Spleen (tissue), 11 donors: ENCODE results near the gene UBALD2. TPM values are rescaled to one million over a fixed set of nuclear protein-coding genes. Genes with fewer than 3 reads are reported as not detected.
"Not testable (repeated sequence)": the region's sequence is repeated elsewhere in the genome, so short reads cannot be mapped to it uniquely, and the experiment has no call there.

ENCODE experiments used
- DNase-seq: peaks from one replicate; pipeline ENCODE4 v3.0.0-alpha.2; 2020
- H3K27ac ChIP-seq, 8 donors: fragments of 200-600 bp; sonication (generic) in 7 of 8; 1 replicate in 4 of 8; 2 replicates in 4 of 8; pipeline versions ENCODE4 v1.5.0 to v1.8.0; 2016 to 2021; ENCODE audit warnings: inconsistent platforms in 4 of 8, mild to moderate bottlenecking in 4 of 8, moderate library complexity in 1 of 8
- H3K27me3 ChIP-seq, 7 donors: fragments of 200-600 bp; sonication (generic) in 6 of 7; replicated peaks in 1 of 7; 1 replicate in 4 of 7; 2 replicates in 3 of 7; pipeline versions ENCODE4 v1.5.0 to v1.8.0; 2016 to 2021; ENCODE audit warnings: inconsistent platforms in 3 of 7, mild to moderate bottlenecking in 1 of 7
- H3K36me3 ChIP-seq, 6 donors: fragments of 200-600 bp; sonication (generic) in 5 of 6; 1 replicate in 4 of 6; 2 replicates in 2 of 6; pipeline versions ENCODE4 v1.5.0 to v1.8.0; 2016 to 2021; ENCODE audit warnings: inconsistent platforms in 2 of 6
- H3K4me1 ChIP-seq, 6 donors: fragments of 200-600 bp; sonication (generic) in 5 of 6; 1 replicate in 3 of 6; 2 replicates in 3 of 6; pipeline versions ENCODE4 v1.5.0 to v1.8.0; 2016 to 2021; ENCODE audit warnings: inconsistent platforms in 3 of 6
- H3K4me3 ChIP-seq, 8 donors: fragments of 200-600 bp; sonication (generic) in 7 of 8; 1 replicate in 4 of 8; 2 replicates in 4 of 8; pipeline versions ENCODE4 v1.5.0 to v1.8.0; 2016 to 2021; ENCODE audit warnings: inconsistent platforms in 4 of 8, mild to moderate bottlenecking in 4 of 8, moderate library complexity in 2 of 8
- H3K9me3 ChIP-seq, 8 donors: fragments of 200-600 bp; sonication (generic) in 7 of 8; 1 replicate in 4 of 8; 2 replicates in 4 of 8; pipeline versions ENCODE4 v1.5.0 to v1.8.0; 2016 to 2021; ENCODE audit warnings: inconsistent platforms in 4 of 8
- POLR2A ChIP-seq, 3 donors: fragments of 450-650 bp; IDR thresholded peaks; one replicate each; pipeline ENCODE4 v1.5.1; 2017; ENCODE audit warnings: antibody characterized with exemption in 3 of 3, mild to moderate bottlenecking in 1 of 3
- POLR2AphosphoS5 ChIP-seq, 3 donors: sonication (generic); formaldehyde crosslinking; IDR thresholded peaks; one replicate each; pipeline ENCODE4 v1.5.1; 2017; ENCODE audit warnings: antibody characterized with exemption in 3 of 3
- WGBS, 5 donors: extraction: QIAGEN DNeasy Blood & Tissue Kit in 3 of 5; methylation state at CpG; one replicate each; pipeline versions ENCODE4 v1.1.5 to v1.1.7; 2013 to 2018; 5-methylcytosine and 5-hydroxymethylcytosine counted together
- intact Hi-C: fragments of 100-400 bp; cut with DNase I; formaldehyde crosslinking; loops from one replicate; pipeline ENCODE4 v1.15.0; 2023; ENCODE audit warnings: low total_unique reads
- polyA plus RNA-seq, 3 donors: library from polyadenylated mRNA; stranded (reverse); fragments of 200-250 nt; gene quantifications; one replicate each; pipeline ENCODE4 v1.2.1, GENCODE V29; 2013
- total RNA-seq, 7 donors: library from RNA; depleted of rRNA in 3 of 7; stranded (reverse); fragments of >200 nt in 3 of 7; fragmentation: NEBNext Ultra II Directional in 4 of 7; extraction: Animal tissue kit (Norgen Biotek cat#: 25700) in 4 of 7; gene quantifications; one replicate each; pipeline versions ENCODE4 v1.1.0 to v1.2.1, GENCODE V29; 2016 to 2021
- TF ChIP-seq, protein P1 (sequence below), 11 experiments: fragments of 200-600 bp in 7 of 11; fragments of 450-650 bp in 4 of 11; sonication (generic) in 4 of 11; IDR thresholded peaks in 8 of 11; conservative IDR thresholded peaks in 3 of 11; 1 replicate in 7 of 11; 2 replicates in 4 of 11; pipeline versions ENCODE4 v1.4.0 to v1.8.0; 2016 to 2021; ENCODE audit warnings: antibody characterized with exemption in 11 of 11, inconsistent platforms in 4 of 11, mild to moderate bottlenecking in 1 of 11
- donor health status: healthy with polysubstance abuse.
- donor health status: DM: no; HTN: no; CAD: no; lungs with moderate emphysema.
- donor health status: DM: no; HTN: no; CAD: no.
- donor health status: Bipolar disorder and iron deficiency.
- donor health status: healthy.
- donor health status: DM: no; HTN: no; CAD: no.
- donor health status: DM: yes; HTN: yes; CAD: no.

The UBALD2 gene
- total and polyA plus RNA-seq, 10 donors = 28.9 to 91.3 (median 49.2) TPM

DNA sequence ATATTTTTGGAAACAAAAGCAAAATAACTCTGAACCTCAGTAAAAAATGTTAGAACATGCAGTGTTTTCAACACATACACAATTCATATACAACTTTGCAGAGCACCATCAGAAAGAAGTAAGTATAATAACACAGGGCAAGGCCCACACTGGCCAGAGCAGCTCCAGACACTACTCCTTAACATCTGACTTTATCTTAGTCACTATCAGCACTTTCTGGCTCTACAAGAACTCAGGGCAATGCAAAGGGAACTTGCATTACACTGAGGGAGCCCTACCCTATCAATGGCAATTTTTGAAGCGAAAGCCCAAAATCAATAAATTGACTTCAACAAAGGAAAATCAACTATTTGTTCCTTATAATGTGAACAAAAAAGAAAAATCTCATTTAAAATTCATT, 41.3 kb upstream of the UBALD2 start:
- TF ChIP-seq POLR2AphosphoS5 (IDR thresholded peaks at IDR 0.05) = no peak
- TF ChIP-seq, protein P1, sequence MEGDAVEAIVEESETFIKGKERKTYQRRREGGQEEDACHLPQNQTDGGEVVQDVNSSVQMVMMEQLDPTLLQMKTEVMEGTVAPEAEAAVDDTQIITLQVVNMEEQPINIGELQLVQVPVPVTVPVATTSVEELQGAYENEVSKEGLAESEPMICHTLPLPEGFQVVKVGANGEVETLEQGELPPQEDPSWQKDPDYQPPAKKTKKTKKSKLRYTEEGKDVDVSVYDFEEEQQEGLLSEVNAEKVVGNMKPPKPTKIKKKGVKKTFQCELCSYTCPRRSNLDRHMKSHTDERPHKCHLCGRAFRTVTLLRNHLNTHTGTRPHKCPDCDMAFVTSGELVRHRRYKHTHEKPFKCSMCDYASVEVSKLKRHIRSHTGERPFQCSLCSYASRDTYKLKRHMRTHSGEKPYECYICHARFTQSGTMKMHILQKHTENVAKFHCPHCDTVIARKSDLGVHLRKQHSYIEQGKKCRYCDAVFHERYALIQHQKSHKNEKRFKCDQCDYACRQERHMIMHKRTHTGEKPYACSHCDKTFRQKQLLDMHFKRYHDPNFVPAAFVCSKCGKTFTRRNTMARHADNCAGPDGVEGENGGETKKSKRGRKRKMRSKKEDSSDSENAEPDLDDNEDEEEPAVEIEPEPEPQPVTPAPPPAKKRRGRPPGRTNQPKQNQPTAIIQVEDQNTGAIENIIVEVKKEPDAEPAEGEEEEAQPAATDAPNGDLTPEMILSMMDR (IDR thresholded peaks at IDR 0.05 in 8 of 11, conservative IDR thresholded peaks at IDR 0.05 in 3 of 11) = no peak
- no peak for TF ChIP-seq POLR2A (IDR thresholded peaks at IDR 0.05)
- H3K36me3 ChIP-seq = no peaks in the 10 kb centered on the region
- H3K4me3 ChIP-seq = no peak overlapping the region
- H3K27ac ChIP-seq = no peak overlapping the region
- H3K9me3 ChIP-seq = no peaks in the 10 kb centered on the region
- H3K27me3 ChIP-seq = no peaks in the 10 kb centered on the region
- no peak for DNase-seq
- 94 to 98% (median 96%) methylated on average over 1 of the region's 1 CpG for WGBS, 5 donors
- intact Hi-C loops = no loop called here
- H3K4me1 ChIP-seq = no peaks in the 10 kb centered on the region

DNA sequence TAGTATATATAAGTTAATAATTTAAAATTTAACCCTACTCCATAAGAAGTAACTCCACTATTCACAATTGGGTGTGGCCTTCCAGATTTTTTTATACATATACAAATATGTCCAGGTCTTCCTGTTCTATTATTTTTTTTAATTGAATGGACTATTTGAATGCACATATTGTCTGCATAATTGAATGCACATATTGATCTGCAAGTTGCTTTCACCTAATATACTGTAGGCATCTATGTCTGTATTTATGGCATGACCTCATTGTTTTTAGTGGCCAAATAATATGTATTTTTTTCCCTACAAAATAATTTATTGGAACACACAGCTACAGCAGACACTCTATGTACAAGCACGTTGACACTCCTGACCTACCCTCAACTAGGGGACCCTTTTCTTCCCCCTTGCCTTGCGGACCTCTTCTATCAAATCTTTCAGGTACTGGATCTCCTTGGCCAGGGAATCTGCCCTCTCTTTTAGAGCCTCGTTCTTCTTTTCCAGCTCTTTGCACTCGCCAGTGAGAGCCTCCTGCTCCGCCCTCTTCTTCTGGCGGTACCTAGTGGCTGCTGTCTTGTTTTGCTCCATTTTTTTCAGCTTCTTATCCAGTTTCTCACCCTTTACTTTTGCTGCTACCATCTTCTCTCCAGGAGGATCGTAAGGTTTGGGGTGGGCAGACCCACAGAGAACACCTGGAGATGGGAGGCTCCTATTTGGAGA, 39.6 kb upstream of the UBALD2 start:
- H3K36me3 ChIP-seq, H3K27me3 ChIP-seq, H3K4me3 ChIP-seq, H3K9me3 ChIP-seq, H3K4me1 ChIP-seq, intact Hi-C loops, DNase-seq, H3K27ac ChIP-seq: not testable (repeated sequence)
- WGBS, 5 donors = 79 to 91% (median 86%) methylated on average over 6 to 7 of the region's 7 CpGs

DNA sequence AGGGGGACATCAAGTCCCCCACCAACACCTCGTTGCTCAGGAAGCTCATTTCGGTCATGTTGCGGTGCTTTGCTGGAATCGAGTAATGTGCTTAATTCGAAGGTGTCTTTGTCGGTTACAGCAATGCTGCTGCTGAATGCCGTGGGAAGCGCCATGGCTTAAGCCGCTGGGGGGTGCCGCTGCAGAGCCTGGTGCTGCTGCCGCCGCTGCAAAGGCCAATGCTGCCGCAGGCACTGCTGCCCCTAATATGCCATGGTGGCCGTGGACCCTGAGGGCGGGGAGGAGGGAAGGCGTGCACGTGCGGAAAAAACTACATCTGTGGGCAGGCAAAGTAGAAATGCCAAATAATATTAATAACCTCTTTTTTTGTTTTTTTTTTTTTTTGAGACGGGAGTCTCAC, 38.4 kb upstream of the UBALD2 start:
- 91 to 96% (median 92%) methylated on average over 19 of the region's 19 CpGs for WGBS, 5 donors

GRCh38 chr17:76232342-76232741, 32.8 kb upstream of the UBALD2 start:
- Histone ChIP-seq H3K36me3 (no peaks in the 10 kb centered on the region), H3K4me1 (no peaks in the 10 kb centered on the region), H3K27me3 (no peaks in the 10 kb centered on the region), H3K9me3 (no peaks in the 10 kb centered on the region), H3K4me3 (no peak overlapping the region), H3K27ac (no peak overlapping the region)
- intact Hi-C loops = loop anchor here (10.0 kb wide), 1 partner anchor 48 kb away; no protein-coding TSS in a partner anchor
- DNase-seq = no peak
- no peak for TF ChIP-seq POLR2A (IDR thresholded peaks at IDR 0.05)
- TF ChIP-seq, protein P1 (IDR thresholded peaks at IDR 0.05 in 8 of 11, conservative IDR thresholded peaks at IDR 0.05 in 3 of 11) = no peak
- no peak for TF ChIP-seq POLR2AphosphoS5 (IDR thresholded peaks at IDR 0.05)
- 76 to 95% (median 87%) methylated on average over 2 of the region's 2 CpGs for WGBS, 5 donors

More for the DNA sequence above, 38.4 kb upstream of the UBALD2 start:
- H3K4me3 ChIP-seq, H3K36me3 ChIP-seq, DNase-seq, H3K27ac ChIP-seq, H3K9me3 ChIP-seq, intact Hi-C loops, H3K27me3 ChIP-seq, H3K4me1 ChIP-seq: not testable (repeated sequence)

GRCh38 chr17:76233588-76234353, 31.4 kb upstream of the UBALD2 start:
- 88 to 95% (median 90%) methylated on average over 6 of the region's 6 CpGs for WGBS, 5 donors
- TF ChIP-seq POLR2AphosphoS5 (IDR thresholded peaks at IDR 0.05) (no peak), POLR2A (IDR thresholded peaks at IDR 0.05) (no peak)
- TF ChIP-seq, protein P1 (IDR thresholded peaks at IDR 0.05 in 8 of 11, conservative IDR thresholded peaks at IDR 0.05 in 3 of 11) = no peak

More at GRCh38 chr17:76233588-76234353, 31.4 kb upstream of the UBALD2 start:
- Histone ChIP-seq H3K9me3 (no peaks in the 10 kb centered on the region), H3K27me3 (peaks cover 0 to 11% (median 0%) of the 10 kb centered on the region in 7 donors), H3K4me1 (peaks cover 0 to 2% (median 0%) of the 10 kb centered on the region in 6 donors), H3K4me3 (no peak overlapping the region), H3K36me3 (no peaks in the 10 kb centered on the region), H3K27ac (no peak overlapping the region)
- no peak for DNase-seq
- intact Hi-C loops = loop anchor here (10.0 kb wide), 1 partner anchor 49 kb away; no protein-coding TSS in a partner anchor
